ENCODE data around the gene SCNN1G. TPM values are rescaled to one million over a fixed set of nuclear protein-coding genes. Genes with fewer than 3 reads are reported as not detected.

Gene SCNN1G
- total RNA-seq, 4 donors from 2014 or later, result under 0.01 to 0.62 (median 0.40) TPM; not detected in 1

- no peak overlapping the region for H3K27ac ChIP-seq
- no peak for DNase-seq
- TF ChIP-seq, protein P1, sequence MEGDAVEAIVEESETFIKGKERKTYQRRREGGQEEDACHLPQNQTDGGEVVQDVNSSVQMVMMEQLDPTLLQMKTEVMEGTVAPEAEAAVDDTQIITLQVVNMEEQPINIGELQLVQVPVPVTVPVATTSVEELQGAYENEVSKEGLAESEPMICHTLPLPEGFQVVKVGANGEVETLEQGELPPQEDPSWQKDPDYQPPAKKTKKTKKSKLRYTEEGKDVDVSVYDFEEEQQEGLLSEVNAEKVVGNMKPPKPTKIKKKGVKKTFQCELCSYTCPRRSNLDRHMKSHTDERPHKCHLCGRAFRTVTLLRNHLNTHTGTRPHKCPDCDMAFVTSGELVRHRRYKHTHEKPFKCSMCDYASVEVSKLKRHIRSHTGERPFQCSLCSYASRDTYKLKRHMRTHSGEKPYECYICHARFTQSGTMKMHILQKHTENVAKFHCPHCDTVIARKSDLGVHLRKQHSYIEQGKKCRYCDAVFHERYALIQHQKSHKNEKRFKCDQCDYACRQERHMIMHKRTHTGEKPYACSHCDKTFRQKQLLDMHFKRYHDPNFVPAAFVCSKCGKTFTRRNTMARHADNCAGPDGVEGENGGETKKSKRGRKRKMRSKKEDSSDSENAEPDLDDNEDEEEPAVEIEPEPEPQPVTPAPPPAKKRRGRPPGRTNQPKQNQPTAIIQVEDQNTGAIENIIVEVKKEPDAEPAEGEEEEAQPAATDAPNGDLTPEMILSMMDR (IDR thresholded peaks at IDR 0.05), result no peak
- TF ChIP-seq POLR2A (IDR thresholded peaks at IDR 0.05), result no peak
- no peak overlapping the region for H3K4me3 ChIP-seq
- no peaks in the 10 kb centered on the region for H3K27me3 ChIP-seq
- no peaks in the 10 kb centered on the region for H3K36me3 ChIP-seq
- no peaks in the 10 kb centered on the region for H3K4me1 ChIP-seq
- H3K9me3 ChIP-seq, result no peaks in the 10 kb centered on the region
- intact Hi-C loops (cut with DNase I; ENCODE audit: low total_unique reads), result no loop called here
These were observed 30.0 kb upstream of the SCNN1G start for GRCh38 chr16:23152386-23153178.

GRCh38 chr16:23155445-23156049 lies 27.0 kb upstream of the SCNN1G start:
- intact Hi-C loops (cut with DNase I; ENCODE audit: low total_unique reads), result no loop called here
- Histone ChIP-seq H3K4me1 (no peaks in the 10 kb centered on the region), H3K4me3 (no peak overlapping the region), H3K27me3 (no peaks in the 10 kb centered on the region), H3K27ac (no peak overlapping the region), H3K36me3 (no peaks in the 10 kb centered on the region), H3K9me3 (no peaks in the 10 kb centered on the region)
- no peak for TF ChIP-seq POLR2A (IDR thresholded peaks at IDR 0.05)
- TF ChIP-seq, protein P1 (IDR thresholded peaks at IDR 0.05), result peak in 2 of 4 experiments; percentile 4 to 28
- DNase-seq, result no peak

- Histone ChIP-seq H3K36me3 (no peaks in the 10 kb centered on the region), H3K4me1 (no peaks in the 10 kb centered on the region), H3K27ac (no peak overlapping the region), H3K27me3 (no peaks in the 10 kb centered on the region), H3K4me3 (no peak overlapping the region), H3K9me3 (no peaks in the 10 kb centered on the region)
- TF ChIP-seq POLR2A (IDR thresholded peaks at IDR 0.05), result no peak
- TF ChIP-seq, protein P1 (IDR thresholded peaks at IDR 0.05), result no peak
- intact Hi-C loops (cut with DNase I; ENCODE audit: low total_unique reads), result no loop called here
- no peak for DNase-seq
These were observed 26.4 kb upstream of the SCNN1G start for GRCh38 chr16:23156110-23156509.

DNA sequence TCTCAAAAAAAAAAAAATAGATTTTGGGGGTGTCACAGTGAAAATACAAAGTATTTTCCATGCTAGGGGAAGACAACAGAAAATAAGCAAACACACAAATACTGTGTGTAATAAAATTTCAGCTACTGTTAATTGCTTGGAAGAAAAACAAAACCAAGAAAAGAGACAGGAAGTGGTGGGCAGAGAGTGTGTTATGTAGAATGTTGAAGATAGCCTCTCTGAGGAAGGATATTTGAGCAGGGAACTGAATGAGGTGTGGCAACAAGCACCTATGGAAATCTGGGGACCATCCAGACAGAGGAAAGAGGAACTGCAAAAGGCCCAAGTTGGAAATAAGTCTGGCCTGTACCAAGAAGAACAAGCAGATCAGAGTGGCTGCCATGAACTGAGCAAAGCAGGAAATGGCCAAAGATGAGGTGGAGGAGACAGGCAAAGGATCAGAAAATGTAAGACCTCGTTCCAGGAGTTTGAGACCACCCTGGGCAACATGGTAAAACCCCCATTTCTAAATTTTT lies 25.5 kb upstream of the SCNN1G start:
- DNase-seq, result no peak
- no peak overlapping the region for H3K27ac ChIP-seq
- TF ChIP-seq POLR2A (IDR thresholded peaks at IDR 0.05), result no peak
- TF ChIP-seq, protein P1 (IDR thresholded peaks at IDR 0.05), result no peak
- H3K27me3 ChIP-seq, result no peaks in the 10 kb centered on the region
- no peaks in the 10 kb centered on the region for H3K36me3 ChIP-seq
- intact Hi-C loops (cut with DNase I; ENCODE audit: low total_unique reads), result no loop called here
- no peaks in the 10 kb centered on the region for H3K9me3 ChIP-seq
- H3K4me3 ChIP-seq, result no peak overlapping the region
- no peaks in the 10 kb centered on the region for H3K4me1 ChIP-seq

- Histone ChIP-seq H3K27me3 (no peaks in the 10 kb centered on the region), H3K4me3 (no peak overlapping the region), H3K9me3 (no peaks in the 10 kb centered on the region), H3K36me3 (no peaks in the 10 kb centered on the region), H3K4me1 (no peaks in the 10 kb centered on the region), H3K27ac (no peak overlapping the region)
- TF ChIP-seq, protein P1 (IDR thresholded peaks at IDR 0.05), result no peak
- no peak for TF ChIP-seq POLR2A (IDR thresholded peaks at IDR 0.05)
- DNase-seq, result no peak
- intact Hi-C loops (cut with DNase I; ENCODE audit: low total_unique reads), result no loop called here
These were observed 24.4 kb upstream of the SCNN1G start for GRCh38 chr16:23158114-23158513.
